GM19239 (cell line): Measurements from ENCODE around the gene PLA2G4E.

Experiments used
- DNase-seq: peaks from one replicate; pipeline ENCODE4 v3.0.0; 2011; ENCODE audit warnings: low spot score; ENCODE audit not compliant: insufficient read length
- FAIRE-seq: peaks from 2 replicates; lab custom pipeline; 2011; peaks lifted over from hg19 to GRCh38; lab: Jason Lieb, UNC

Gene PLA2G4E

GRCh38 chr15:41944313-41944940, 76.4 kb downstream of the PLA2G4E start:
- FAIRE-seq (no peak), DNase-seq (no peak)

- no peak for DNase-seq
Observed at GRCh38 chr15:41943543-41944312, 77.1 kb downstream of the PLA2G4E start.

GRCh38 chr15:41942886-41943285, 78.0 kb downstream of the PLA2G4E start:
- FAIRE-seq = no peak
- no peak for DNase-seq

More at GRCh38 chr15:41943543-41944312, 77.1 kb downstream of the PLA2G4E start:
- no peak for FAIRE-seq

- FAIRE-seq = no peak
- DNase-seq = no peak
Observed at GRCh38 chr15:41941644-41942415, 79.0 kb downstream of the PLA2G4E start.

- no peak for FAIRE-seq
- DNase-seq = no peak
Observed at GRCh38 chr15:41940441-41940857, 80.4 kb downstream of the PLA2G4E start.

GRCh38 chr15:41939986-41940385, 80.9 kb downstream of the PLA2G4E start:
- DNase-seq = no peak
- FAIRE-seq = no peak

GRCh38 chr15:41937568-41937923, 83.3 kb downstream of the PLA2G4E start:
- no peak for DNase-seq
- peak; percentile 39 for FAIRE-seq

GRCh38 chr15:41936649-41937567, 83.9 kb downstream of the PLA2G4E start:
- FAIRE-seq (peak; percentile 64), DNase-seq (no peak)

- FAIRE-seq = no peak
- DNase-seq = no peak
Observed at GRCh38 chr15:41936155-41936554, 84.7 kb downstream of the PLA2G4E start.

- peak; percentile 90 for FAIRE-seq
- DNase-seq = no peak
Observed at GRCh38 chr15:41935566-41936020, 85.2 kb downstream of the PLA2G4E start.

- peak; percentile 78 for FAIRE-seq
Observed at GRCh38 chr15:41934843-41935242, 86.0 kb downstream of the PLA2G4E start.

GRCh38 chr15:41933771-41934170, 87.1 kb downstream of the PLA2G4E start:
- FAIRE-seq (no peak), DNase-seq (no peak)

More at GRCh38 chr15:41934843-41935242, 86.0 kb downstream of the PLA2G4E start:
- no peak for DNase-seq

GRCh38 chr15:41933326-41933725, 87.5 kb downstream of the PLA2G4E start:
- DNase-seq = no peak
- FAIRE-seq = no peak

GRCh38 chr15:41932511-41933289, 88.1 kb downstream of the PLA2G4E start:
- FAIRE-seq (no peak), DNase-seq (no peak)

- FAIRE-seq (no peak), DNase-seq (no peak)
Observed at GRCh38 chr15:41932101-41932500, 88.7 kb downstream of the PLA2G4E start.
